Right atrium auricular region (tissue), 2 donors: ENCODE results near the gene GRN. TPM values are rescaled to one million over a fixed set of nuclear protein-coding genes. Genes with fewer than 3 reads are reported as not detected.

Experiments used
- DNase-seq: peaks from one replicate; pipeline ENCODE4 v3.0.0-alpha.2; 2019; ENCODE audit warnings: low spot score
- H3K27ac ChIP-seq, 2 donors: fragments of 200-600 bp; sonication (generic); 1 replicate in 1 of 2; 2 replicates in 1 of 2; pipeline ENCODE4 v1.5.1; 2016 to 2019
- H3K27me3 ChIP-seq, 2 donors: fragments of 200-600 bp; sonication (generic); one replicate each; pipeline versions ENCODE4 v1.5.1 to v1.6.0; 2017 to 2019
- H3K36me3 ChIP-seq: fragments of 200-600 bp; sonication (generic); one replicate; pipeline ENCODE4 v1.5.1; 2016
- H3K4me1 ChIP-seq, 2 donors: fragments of 200-600 bp; sonication (generic); one replicate each; pipeline versions ENCODE4 v1.5.1 to v1.6.0; 2017 to 2019
- H3K4me3 ChIP-seq, 2 donors: fragments of 200-600 bp; sonication (generic); 1 replicate in 1 of 2; 2 replicates in 1 of 2; pipeline ENCODE4 v1.5.1; 2017 to 2019; ENCODE audit warnings: mild to moderate bottlenecking in 1 of 2, moderate library complexity in 1 of 2
- H3K9me3 ChIP-seq, 2 donors: fragments of 200-600 bp; sonication (generic); one replicate each; pipeline ENCODE4 v1.5.1; 2019
- total RNA-seq, 2 donors: library from RNA; depleted of rRNA; stranded (reverse); fragments of >200 nt; gene quantifications; one replicate each; pipeline ENCODE4 v1.1.0, GENCODE V29; 2016
- TF ChIP-seq, protein P1 (sequence below), 2 donors: fragments of 200-600 bp; sonication (generic); IDR thresholded peaks; one replicate each; pipeline ENCODE4 v1.5.1; 2019; ENCODE audit warnings: antibody characterized with exemption in 2 of 2

Gene GRN
- total RNA-seq, 2 donors from 2014 or later, result 258 to 290 TPM

DNA sequence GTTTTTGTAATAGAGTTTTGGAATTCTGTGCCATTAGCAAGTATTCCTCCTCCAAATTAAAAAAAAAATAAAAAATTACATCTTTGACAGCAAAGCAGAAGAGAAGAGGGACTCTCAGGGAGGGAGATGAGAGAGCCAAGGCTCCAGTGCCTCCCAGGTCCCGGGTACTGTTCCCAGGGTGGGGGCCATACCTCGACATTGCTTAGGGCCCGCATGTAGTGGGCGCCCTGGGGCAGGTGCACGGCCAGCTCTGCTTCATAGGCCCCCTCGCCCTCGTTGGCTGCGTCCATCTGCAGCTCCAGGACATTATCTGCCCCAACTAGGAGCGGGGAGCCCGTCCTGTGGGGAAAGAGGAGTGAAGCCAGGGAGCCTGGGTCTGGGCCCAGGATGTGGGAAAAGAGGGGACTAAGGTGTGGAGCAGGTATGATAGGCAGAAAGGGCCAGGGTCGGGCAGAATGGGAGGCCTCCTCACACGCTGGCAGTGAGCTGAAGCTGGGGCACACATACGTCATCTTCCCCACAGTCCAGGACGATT is 33.1 kb downstream of the GRN start:
- H3K27me3 ChIP-seq, result no peaks in the 10 kb centered on the region
- no peaks in the 10 kb centered on the region for H3K9me3 ChIP-seq
- DNase-seq, result no peak
- no peak overlapping the region for H3K4me3 ChIP-seq
- H3K27ac ChIP-seq, result no peak overlapping the region
- peaks cover 0 to 26% of the 10 kb centered on the region in 2 donors for H3K4me1 ChIP-seq
- TF ChIP-seq, protein P1, sequence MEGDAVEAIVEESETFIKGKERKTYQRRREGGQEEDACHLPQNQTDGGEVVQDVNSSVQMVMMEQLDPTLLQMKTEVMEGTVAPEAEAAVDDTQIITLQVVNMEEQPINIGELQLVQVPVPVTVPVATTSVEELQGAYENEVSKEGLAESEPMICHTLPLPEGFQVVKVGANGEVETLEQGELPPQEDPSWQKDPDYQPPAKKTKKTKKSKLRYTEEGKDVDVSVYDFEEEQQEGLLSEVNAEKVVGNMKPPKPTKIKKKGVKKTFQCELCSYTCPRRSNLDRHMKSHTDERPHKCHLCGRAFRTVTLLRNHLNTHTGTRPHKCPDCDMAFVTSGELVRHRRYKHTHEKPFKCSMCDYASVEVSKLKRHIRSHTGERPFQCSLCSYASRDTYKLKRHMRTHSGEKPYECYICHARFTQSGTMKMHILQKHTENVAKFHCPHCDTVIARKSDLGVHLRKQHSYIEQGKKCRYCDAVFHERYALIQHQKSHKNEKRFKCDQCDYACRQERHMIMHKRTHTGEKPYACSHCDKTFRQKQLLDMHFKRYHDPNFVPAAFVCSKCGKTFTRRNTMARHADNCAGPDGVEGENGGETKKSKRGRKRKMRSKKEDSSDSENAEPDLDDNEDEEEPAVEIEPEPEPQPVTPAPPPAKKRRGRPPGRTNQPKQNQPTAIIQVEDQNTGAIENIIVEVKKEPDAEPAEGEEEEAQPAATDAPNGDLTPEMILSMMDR (IDR thresholded peaks at IDR 0.05), result no peak
- H3K36me3 ChIP-seq, result no peaks in the 10 kb centered on the region

- no peak for DNase-seq
- H3K36me3 ChIP-seq, result no peaks in the 10 kb centered on the region
- H3K4me3 ChIP-seq, result no peak overlapping the region
- no peaks in the 10 kb centered on the region for H3K9me3 ChIP-seq
- H3K4me1 ChIP-seq, result peaks cover 0 to 28% of the 10 kb centered on the region in 2 donors
- TF ChIP-seq, protein P1 (IDR thresholded peaks at IDR 0.05), result no peak
- H3K27ac ChIP-seq, result no peak overlapping the region
- no peaks in the 10 kb centered on the region for H3K27me3 ChIP-seq
Observed at GRCh38 chr17:44379887-44380286, 34.8 kb downstream of the GRN start.

DNA sequence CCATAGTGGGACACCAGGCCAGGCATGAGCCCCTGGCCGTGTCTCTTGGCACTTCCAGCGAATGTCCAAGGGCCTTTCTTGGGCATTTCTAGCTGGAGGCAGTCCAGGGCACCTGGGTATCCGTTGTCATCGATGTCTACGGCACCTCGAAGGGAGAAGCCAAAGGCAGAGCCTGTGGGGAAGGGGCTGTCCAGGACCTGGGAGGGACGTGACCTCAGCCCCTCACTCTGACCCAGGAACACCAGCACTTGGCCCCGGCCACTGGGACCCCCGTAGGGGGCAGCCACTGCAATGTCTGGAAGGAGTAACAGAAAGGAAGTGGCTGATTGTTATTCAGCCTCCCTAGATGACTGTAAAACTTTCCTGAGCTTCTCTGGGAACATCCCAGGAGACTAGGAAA is 35.7 kb downstream of the GRN start:
- TF ChIP-seq, protein P1 (IDR thresholded peaks at IDR 0.05), result no peak
- Histone ChIP-seq H3K9me3 (no peaks in the 10 kb centered on the region), H3K27ac (no peak overlapping the region), H3K27me3 (no peaks in the 10 kb centered on the region), H3K4me3 (no peak overlapping the region), H3K4me1 (peaks cover 0 to 28% of the 10 kb centered on the region in 2 donors), H3K36me3 (no peaks in the 10 kb centered on the region)
- no peak for DNase-seq

DNA sequence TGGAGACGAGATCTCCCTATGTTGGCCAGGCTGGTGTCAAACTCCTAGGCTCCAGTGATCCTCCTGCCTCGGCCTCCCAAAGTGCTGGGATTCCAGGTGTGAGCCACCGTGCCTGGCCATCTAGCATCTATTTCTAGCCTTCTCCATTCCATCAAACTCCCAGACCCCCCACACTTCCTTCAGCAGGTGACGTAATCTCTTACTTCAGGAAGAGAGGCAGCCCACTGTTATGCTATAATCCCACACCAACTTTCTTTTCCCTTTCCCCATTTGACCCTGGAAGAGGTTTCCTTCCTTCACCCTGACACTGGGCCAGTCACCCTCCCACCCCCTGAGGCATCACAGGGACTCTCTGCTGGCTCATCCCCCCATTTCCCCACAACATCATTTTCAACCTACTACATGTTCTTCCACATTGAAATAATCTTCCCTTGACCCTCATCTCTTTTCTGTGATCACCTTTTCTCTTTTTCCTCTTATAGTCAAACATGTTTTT is 36.8 kb downstream of the GRN start:
- TF ChIP-seq, protein P1 (IDR thresholded peaks at IDR 0.05), result no peak
- Histone ChIP-seq H3K4me3 (no peak overlapping the region), H3K27ac (no peak overlapping the region), H3K4me1 (peaks cover 0 to 22% of the 10 kb centered on the region in 2 donors), H3K36me3 (no peaks in the 10 kb centered on the region), H3K9me3 (no peaks in the 10 kb centered on the region), H3K27me3 (no peaks in the 10 kb centered on the region)
- no peak for DNase-seq

DNA sequence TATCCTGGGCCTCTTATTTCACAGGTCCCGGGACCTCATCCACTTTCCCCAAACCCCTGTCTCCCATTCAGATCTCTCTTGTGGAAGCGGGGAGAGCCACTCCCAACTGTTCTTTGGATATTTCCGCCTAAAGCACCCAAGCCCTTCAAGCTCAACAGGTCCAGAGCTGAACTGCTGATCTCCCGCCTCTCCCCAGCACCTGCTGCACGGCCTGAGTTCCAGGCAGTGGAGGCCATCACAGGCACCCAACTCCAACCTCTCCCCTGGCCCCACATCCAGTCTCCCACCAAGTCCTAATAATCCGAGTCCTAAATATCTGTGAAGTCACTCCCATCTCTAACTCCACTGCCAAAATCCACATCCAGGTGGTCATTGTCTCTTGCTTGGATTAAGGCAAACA is 37.8 kb downstream of the GRN start:
- Histone ChIP-seq H3K9me3 (no peaks in the 10 kb centered on the region), H3K27me3 (no peaks in the 10 kb centered on the region), H3K4me1 (peaks cover 0 to 21% of the 10 kb centered on the region in 2 donors), H3K27ac (no peak overlapping the region), H3K4me3 (no peak overlapping the region), H3K36me3 (no peaks in the 10 kb centered on the region)
- TF ChIP-seq, protein P1 (IDR thresholded peaks at IDR 0.05), result no peak
- no peak for DNase-seq

DNA sequence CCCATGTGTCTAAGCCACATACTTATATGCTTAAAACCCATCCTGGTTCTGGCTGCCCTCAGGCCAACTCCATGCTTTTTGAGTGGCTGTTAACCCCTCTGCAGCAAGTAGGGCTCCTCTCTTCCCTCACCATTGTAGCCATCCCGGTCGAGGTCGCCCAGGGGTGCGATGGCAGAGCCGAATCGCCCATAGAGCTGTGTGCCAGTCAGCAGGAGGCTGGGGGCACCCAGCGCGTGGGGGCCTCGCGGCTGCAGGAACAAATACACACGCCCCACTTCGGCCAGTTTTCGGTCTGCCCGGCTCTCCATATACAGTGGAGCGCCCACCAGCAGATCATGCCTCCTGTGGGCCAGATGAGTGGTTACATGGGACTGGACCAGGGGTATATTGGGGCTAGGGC is 38.3 kb downstream of the GRN start:
- peaks cover 0 to 21% of the 10 kb centered on the region in 2 donors for H3K4me1 ChIP-seq
- DNase-seq, result no peak
- TF ChIP-seq, protein P1 (IDR thresholded peaks at IDR 0.05), result no peak
- H3K27ac ChIP-seq, result no peak overlapping the region
- no peaks in the 10 kb centered on the region for H3K9me3 ChIP-seq
- no peak overlapping the region for H3K4me3 ChIP-seq
- no peaks in the 10 kb centered on the region for H3K27me3 ChIP-seq
- H3K36me3 ChIP-seq, result no peaks in the 10 kb centered on the region
